Gastrocnemius medialis (tissue), 4 donors: Measurements from ENCODE around the gene SFXN4. TPM values are rescaled to one million over a fixed set of nuclear protein-coding genes. Genes with fewer than 3 reads are reported as not detected.
A peak's percentile ranks its signal among the peaks of the same experiment; 100 is the strongest.

Experiments
- ATAC-seq, 2 donors: fragments of 150-250 bp; one replicate each; pipeline ENCODE4 v1.9.1; 2016
- DNase-seq, 2 donors: peaks; one replicate each; pipeline ENCODE4 v3.0.0-alpha.2; 2019
- H3K27ac ChIP-seq, 4 donors: fragments of 200-600 bp; sonication (generic); 1 replicate in 1 of 4; 2 replicates in 3 of 4; pipeline ENCODE4 v1.5.1; 2016 to 2018; ENCODE audit warnings: mild to moderate bottlenecking in 2 of 4, moderate library complexity in 1 of 4
- H3K27me3 ChIP-seq, 3 donors: fragments of 200-600 bp; sonication (generic) in 2 of 3; 1 replicate in 1 of 3; 2 replicates in 2 of 3; pipeline versions ENCODE4 v1.5.1 to v1.6.0; 2016 to 2019; ENCODE audit warnings: mild to moderate bottlenecking in 1 of 3, moderate library complexity in 1 of 3
- H3K36me3 ChIP-seq, 2 donors: fragments of 200-600 bp; sonication (generic) in 1 of 2; one replicate each; pipeline ENCODE4 v1.5.1; 2017 to 2018
- H3K4me1 ChIP-seq, 2 donors: fragments of 200-600 bp; sonication (generic) in 1 of 2; one replicate each; pipeline ENCODE4 v1.5.1; 2016 to 2017; ENCODE audit warnings: mild to moderate bottlenecking in 2 of 2
- H3K4me3 ChIP-seq, 4 donors: fragments of 200-600 bp; sonication (generic) in 3 of 4; 1 replicate in 1 of 4; 2 replicates in 3 of 4; pipeline ENCODE4 v1.5.1; 2016 to 2019; ENCODE audit warnings: mild to moderate bottlenecking in 2 of 4
- H3K9me3 ChIP-seq, 3 donors: fragments of 200-600 bp; sonication (generic) in 2 of 3; 1 replicate in 1 of 3; 2 replicates in 2 of 3; pipeline ENCODE4 v1.5.1; 2016 to 2019
- CTCF ChIP-seq, 5 experiments: fragments of 450-650 bp in 3 of 5; fragments of 200-600 bp in 2 of 5; sonication (generic) in 2 of 5; IDR thresholded peaks in 4 of 5; conservative IDR thresholded peaks in 1 of 5; 1 replicate in 4 of 5; 2 replicates in 1 of 5; pipeline ENCODE4 v1.5.1; 2016 to 2019; ENCODE audit warnings: antibody characterized with exemption in 5 of 5, mild to moderate bottlenecking in 3 of 5, moderate library complexity in 3 of 5
- POLR2A ChIP-seq, 2 donors: fragments of 450-650 bp; IDR thresholded peaks; one replicate each; pipeline ENCODE4 v1.6.1; 2017; ENCODE audit warnings: antibody characterized with exemption in 2 of 2, mild to moderate bottlenecking in 2 of 2, moderate library complexity in 2 of 2
- in situ Hi-C, 4 donors: fragments of 200-750 bp; cut with MboI; loops; one replicate each; pipeline versions ENCODE4 v1.15.0 to v1.8.0; 2017; ENCODE audit warnings: low sequenced_read_pairs in 4 of 4
- intact Hi-C: fragments of 100-400 bp; cut with DNase I; formaldehyde crosslinking; loops from one replicate; pipeline ENCODE4 v1.15.1; 2023; ENCODE audit warnings: low total_unique reads
- total RNA-seq, 4 donors: library from RNA; depleted of rRNA; stranded (reverse); fragments of >200 nt; gene quantifications; one replicate each; pipeline versions ENCODE4 v1.1.0 to v1.2.3, GENCODE V29; 2016

SFXN4 gene
- total RNA-seq, 4 donors from 2014 or later: 25.6 to 69.7 (median 39.8) TPM

- peaks cover 7 to 18% of the 10 kb centered on the region in 2 donors for H3K4me1 ChIP-seq
- intact Hi-C loops: loop anchor here (2.0 to 5.0 kb wide), 3 partner anchors 74 to 237 kb away; no protein-coding TSS in a partner anchor
- in situ Hi-C loops: loop anchor here in 1 of 4 donors (5.0 to 10.0 kb wide), 2 partner anchors 207 to 234 kb away; no protein-coding TSS in a partner anchor
Measured at GRCh38 chr10:119207713-119208552, 42.4 kb upstream of the SFXN4 start.

GRCh38 chr10:119207366-119207666 lies 41.8 kb upstream of the SFXN4 start, which contains the start of gene GRK5:
Gene GRK5, plus strand, starts transcription at chr10:119207571. Its CDS starts 347 bp downstream, at chr10:119207918.
- Histone ChIP-seq H3K4me3 (peak within 1 kb of the TSS; percentile 66 to 86 (median 76)), H3K36me3 (no peaks in the 10 kb centered on the region), H3K27me3 (no peaks in the 10 kb centered on the region), H3K4me1 (peaks cover 7 to 13% of the 10 kb centered on the region in 2 donors), H3K9me3 (no peaks in the 10 kb centered on the region), H3K27ac (peak within 1 kb of the TSS; percentile 87 to 98 (median 92))
- DNase-seq: peak; percentile 87 to 92
- intact Hi-C loops (loop anchor here (2.0 to 5.0 kb wide), 3 partner anchors 75 to 237 kb away; no protein-coding TSS in a partner anchor), in situ Hi-C loops (loop anchor here in 1 of 4 donors (5.0 to 10.0 kb wide), 2 partner anchors 207 to 235 kb away; no protein-coding TSS in a partner anchor)
- no peak for TF ChIP-seq CTCF (IDR thresholded peaks at IDR 0.05 in 4 of 5, conservative IDR thresholded peaks at IDR 0.05 in 1 of 5)
- TF ChIP-seq POLR2A (IDR thresholded peaks at IDR 0.05): peak; percentile 66 to 78
- peak; percentile 83 for ATAC-seq

More at GRCh38 chr10:119207713-119208552, 42.4 kb upstream of the SFXN4 start:
- no peaks in the 10 kb centered on the region for H3K36me3 ChIP-seq
- no peak for ATAC-seq
- peak; percentile 7 to 24 for DNase-seq
- H3K9me3 ChIP-seq: no peaks in the 10 kb centered on the region
- TF ChIP-seq POLR2A (IDR thresholded peaks at IDR 0.05) (no peak), CTCF (IDR thresholded peaks at IDR 0.05 in 4 of 5, conservative IDR thresholded peaks at IDR 0.05 in 1 of 5) (no peak)
- peak overlapping the region; percentile 75 to 92 (median 84) for H3K27ac ChIP-seq
- H3K4me3 ChIP-seq: peak overlapping the region; percentile 66 to 86 (median 76)
- H3K27me3 ChIP-seq: no peaks in the 10 kb centered on the region

DNA sequence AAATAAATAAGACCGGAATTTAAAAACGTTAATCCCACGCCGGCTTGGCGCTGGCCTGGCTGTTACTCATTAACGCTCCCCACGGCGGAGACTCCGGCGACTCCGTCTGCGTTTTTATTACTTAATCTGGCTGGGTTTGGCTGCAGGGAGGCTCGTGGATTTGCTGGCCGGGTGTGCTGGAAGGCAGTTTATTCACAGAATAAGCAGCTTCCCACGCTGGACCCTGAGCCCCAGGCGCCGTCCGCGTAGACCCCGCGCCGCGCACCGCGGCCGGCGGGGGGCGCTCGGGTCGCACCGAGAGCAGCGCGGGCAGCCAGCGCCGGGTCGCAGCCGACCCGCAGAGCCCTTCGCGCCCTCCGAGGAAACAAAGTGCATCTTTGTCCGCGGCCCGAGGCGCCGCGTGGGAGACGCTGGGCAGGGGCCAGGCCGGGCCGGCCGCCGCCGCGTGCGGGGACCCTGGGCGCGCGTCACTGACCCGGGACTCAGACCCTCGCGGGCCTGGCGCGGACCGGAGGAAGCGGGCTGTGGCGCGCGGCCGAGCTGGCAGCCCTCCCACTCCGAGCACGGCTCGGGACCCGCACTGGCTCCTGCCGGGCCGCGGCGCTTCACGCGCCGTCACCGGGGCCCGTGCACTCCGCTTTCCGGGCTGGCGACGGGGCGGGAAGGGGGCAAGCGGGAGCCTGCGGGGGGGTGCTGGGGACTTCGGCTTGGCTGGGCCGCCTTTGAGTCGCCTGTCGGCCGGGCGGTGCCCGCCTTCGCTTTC lies 41.3 kb upstream of the SFXN4 start:
- ATAC-seq (peak; percentile 73 to 79), DNase-seq (peak; percentile 19 to 40)
- H3K4me3 ChIP-seq: peak overlapping the region; percentile 66 to 86 (median 76)
- TF ChIP-seq POLR2A (IDR thresholded peaks at IDR 0.05) (no peak), CTCF (IDR thresholded peaks at IDR 0.05 in 4 of 5, conservative IDR thresholded peaks at IDR 0.05 in 1 of 5) (peak; percentile 52 to 95 (median 94))
- H3K27me3 ChIP-seq: no peaks in the 10 kb centered on the region
- H3K36me3 ChIP-seq: no peaks in the 10 kb centered on the region
- peaks cover 7 to 13% of the 10 kb centered on the region in 2 donors for H3K4me1 ChIP-seq
- no peaks in the 10 kb centered on the region for H3K9me3 ChIP-seq
- intact Hi-C loops (loop anchor here (1.0 to 5.0 kb wide), 5 partner anchors 28 to 238 kb away; partner anchors contain the start of gene PRDX3), in situ Hi-C loops (loop anchor here in 1 of 4 donors (5.0 to 10.0 kb wide), 2 partner anchors 208 to 236 kb away; no protein-coding TSS in a partner anchor)
- H3K27ac ChIP-seq: peak overlapping the region; percentile 87 to 98 (median 92)

DNA sequence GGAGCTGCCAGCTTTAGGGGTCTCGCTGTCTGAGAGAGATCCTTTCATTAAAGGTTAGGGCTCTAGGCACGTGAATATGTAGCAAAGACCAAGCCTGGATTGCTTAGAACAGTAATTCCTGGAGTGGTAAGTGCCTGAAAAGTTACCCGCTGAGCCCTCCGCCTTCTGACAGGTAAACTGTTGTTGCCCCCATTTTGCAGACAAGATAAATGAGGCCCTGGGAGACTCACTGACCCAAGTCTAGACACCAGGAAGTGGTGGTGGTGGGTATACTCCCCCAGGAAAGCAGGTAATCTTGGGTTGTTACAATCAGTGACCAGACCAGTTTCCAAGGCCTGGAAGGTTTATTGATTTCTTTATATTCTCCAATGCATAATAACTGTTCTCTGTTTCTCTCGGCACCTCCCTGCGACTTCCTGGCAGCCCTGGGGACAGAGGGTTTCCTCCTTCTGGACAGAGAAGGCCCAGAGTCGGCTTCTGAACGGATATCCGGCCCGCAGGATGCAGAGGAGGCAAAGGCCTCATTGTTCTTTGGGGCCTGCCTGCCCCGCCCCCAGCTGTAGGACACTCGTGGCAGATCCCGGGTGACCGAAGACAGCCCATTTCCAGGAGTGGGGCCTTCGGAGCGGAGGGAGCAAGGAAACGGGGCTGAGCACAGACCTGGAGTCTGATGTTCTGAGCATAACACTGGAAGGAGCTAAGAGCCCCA lies 40.5 kb upstream of the SFXN4 start:
- no peaks in the 10 kb centered on the region for H3K27me3 ChIP-seq
- in situ Hi-C loops (loop anchor here in 1 of 4 donors (5.0 to 10.0 kb wide), 2 partner anchors 209 to 236 kb away; no protein-coding TSS in a partner anchor), intact Hi-C loops (loop anchor here (1.0 to 5.0 kb wide), 5 partner anchors 28 to 239 kb away; partner anchors contain the start of gene PRDX3)
- DNase-seq (peak; percentile 40 to 51), ATAC-seq (peak; percentile 2 to 12)
- peak overlapping the region; percentile 66 to 86 (median 76) for H3K4me3 ChIP-seq
- H3K27ac ChIP-seq: peak overlapping the region; percentile 87 to 98 (median 92)
- H3K9me3 ChIP-seq: no peaks in the 10 kb centered on the region
- no peaks in the 10 kb centered on the region for H3K36me3 ChIP-seq
- TF ChIP-seq CTCF (IDR thresholded peaks at IDR 0.05 in 4 of 5, conservative IDR thresholded peaks at IDR 0.05 in 1 of 5): no peak
- peaks cover 4 to 13% of the 10 kb centered on the region in 2 donors for H3K4me1 ChIP-seq
